Fibroblast of skin of right biceps (primary cell): ENCODE results near the gene IGFLR1.
"Not testable (repeated sequence)": the region's sequence is repeated elsewhere in the genome, so short reads cannot be mapped to it uniquely, and the experiment has no call there.

Experiments
- DNase-seq: peaks from one replicate; pipeline ENCODE4 v3.0.0-alpha.2; 2013

Gene IGFLR1

DNA sequence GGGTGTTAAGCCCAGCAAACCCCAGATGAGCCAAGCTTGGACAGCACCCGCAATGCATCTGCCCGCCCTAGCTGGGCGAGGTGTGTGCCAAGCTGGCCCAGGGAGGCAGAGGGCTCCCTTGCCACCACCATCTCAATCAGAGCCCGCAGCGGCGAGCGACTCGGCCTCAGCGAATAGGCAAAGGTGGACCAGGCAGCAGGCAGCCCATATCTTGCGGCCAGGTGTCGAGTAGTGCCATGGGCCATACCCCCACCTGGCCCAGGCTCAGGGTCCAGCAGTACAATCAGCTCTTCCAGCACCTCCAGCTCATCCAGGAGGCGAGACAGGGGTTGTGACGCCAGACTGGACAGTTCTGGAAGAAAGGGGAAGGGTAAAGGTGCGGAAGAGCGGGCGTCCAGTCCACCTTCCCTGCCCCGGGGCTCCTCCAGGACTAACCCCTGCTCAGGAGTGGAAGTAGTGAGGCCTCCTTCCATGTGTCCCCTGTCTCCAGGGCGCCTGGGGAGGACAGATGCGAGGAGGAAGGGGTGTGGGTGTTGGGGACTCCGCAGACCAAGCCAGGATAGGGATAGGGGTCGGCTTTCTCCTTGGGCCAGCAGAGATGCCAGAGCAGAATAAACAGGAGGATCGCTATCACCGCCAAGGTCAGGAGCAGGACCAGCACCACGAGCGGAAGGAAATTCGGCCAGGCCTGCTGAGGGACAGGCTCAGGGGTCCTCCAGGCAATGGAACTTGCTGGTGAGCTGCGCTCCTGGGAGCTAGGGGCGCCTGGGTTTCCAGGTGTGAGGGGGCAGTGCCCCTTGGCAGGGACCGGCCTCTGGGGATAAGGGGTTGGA lies 2.8 kb downstream of the IGFLR1 start:
- no peak for DNase-seq

GRCh38 chr19:35738887-35739229 lies 3.4 kb downstream of the IGFLR1 start:
- no peak for DNase-seq

GRCh38 chr19:35738021-35738886 lies 4.0 kb downstream of the IGFLR1 start:
- no peak for DNase-seq

DNA sequence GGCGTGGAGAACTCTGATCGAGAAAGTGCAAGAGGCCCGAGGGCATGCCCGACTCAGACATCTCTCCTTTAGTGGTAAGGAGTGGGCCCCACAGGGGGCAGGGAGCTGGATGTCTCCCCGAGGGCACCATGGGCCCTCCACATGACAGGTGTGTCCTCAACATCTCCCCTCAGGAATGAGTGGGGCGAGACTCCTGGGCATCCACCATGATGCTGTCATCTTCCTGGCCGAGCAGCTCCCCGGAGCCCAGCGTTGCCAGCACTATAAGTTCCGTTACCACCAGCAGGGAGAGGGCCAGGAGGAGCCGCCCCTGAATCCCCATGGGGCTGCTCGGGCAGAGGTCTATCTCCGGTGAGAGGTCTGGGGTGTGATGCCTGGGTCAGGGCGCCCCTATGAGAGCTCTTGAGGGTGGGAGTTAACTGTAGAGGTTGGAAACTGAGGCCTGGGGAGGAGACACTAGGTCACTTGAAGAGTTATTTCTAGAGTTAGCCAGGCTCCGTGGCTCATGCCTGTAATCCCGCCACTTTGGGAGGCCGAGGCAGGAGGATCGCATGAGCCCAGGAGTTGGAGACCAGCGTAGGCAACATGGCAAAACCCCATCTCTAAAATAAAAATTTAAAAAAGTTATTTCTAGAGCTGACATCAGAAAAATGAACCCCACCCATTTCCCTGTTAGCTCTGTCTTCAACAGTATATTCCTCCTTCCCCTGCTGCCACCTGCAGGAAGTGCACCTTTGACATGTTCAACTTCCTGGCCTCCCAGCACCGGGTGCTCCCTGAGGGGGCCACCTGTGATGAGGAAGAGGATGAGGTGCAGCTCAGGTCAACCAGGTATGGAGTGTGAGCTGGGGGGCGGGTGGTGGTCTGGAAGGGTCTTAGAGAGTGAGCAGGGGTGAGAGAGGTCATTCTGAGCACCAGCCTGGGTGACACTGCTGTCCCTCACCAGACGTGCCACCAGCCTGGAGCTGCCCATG lies 5.1 kb downstream of the IGFLR1 start:
- DNase-seq: no peak

- no peak for DNase-seq
These were observed 7.4 kb downstream of the IGFLR1 start for GRCh38 chr19:35734889-35735288.

GRCh38 chr19:35734273-35734672 lies 8.0 kb downstream of the IGFLR1 start:
- no peak for DNase-seq

- no peak for DNase-seq
These were observed 8.8 kb downstream of the IGFLR1 start for GRCh38 chr19:35733180-35734125.

DNA sequence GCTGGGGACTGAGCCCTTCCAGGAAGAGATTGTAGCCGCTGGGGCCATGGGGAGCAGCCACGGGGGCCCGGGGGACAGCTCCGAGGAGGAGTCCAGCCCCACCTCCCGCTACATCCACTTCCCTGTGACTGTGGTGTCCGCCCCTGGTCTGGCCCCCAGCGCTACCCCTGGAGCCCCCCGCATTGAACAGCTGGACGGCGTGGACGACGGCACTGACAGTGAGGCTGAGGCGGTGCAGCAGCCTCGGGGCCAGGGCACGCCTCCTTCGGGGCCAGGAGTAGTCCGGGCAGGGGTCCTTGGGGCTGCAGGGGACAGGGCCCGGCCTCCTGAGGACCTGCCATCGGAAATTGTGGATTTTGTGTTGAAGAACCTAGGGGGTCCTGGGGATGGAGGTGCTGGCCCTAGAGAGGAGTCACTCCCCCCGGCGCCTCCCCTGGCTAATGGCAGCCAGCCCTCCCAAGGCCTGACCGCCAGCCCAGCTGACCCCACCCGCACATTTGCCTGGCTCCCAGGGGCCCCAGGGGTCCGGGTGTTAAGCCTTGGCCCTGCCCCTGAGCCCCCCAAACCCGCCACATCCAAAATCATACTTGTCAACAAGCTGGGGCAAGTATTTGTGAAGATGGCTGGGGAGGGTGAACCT lies 9.6 kb downstream of the IGFLR1 start:
- no peak for DNase-seq

GRCh38 chr19:35731779-35732405 lies 10.4 kb downstream of the IGFLR1 start:
- no peak for DNase-seq

DNA sequence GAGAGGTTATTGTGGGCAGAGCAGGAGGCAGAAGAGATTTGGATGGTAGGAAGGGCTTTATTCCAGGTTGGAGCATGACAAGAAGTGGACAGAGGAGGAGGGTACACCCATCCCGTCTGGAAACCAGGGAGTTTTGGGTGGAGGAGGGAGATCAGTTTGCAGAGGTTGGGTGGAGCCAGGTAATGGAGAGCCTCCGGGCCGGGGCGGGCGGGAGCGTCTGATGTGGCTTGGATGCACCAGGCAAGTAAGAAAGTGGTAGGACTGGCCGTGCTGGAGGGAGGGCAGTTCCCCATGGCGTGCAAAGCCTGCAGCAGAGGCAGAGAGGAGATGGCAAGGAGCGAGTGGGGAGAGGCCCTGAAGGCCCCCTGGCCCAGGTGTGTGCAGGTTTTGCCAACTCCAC lies 10.9 kb downstream of the IGFLR1 start:
- DNase-seq: no peak

GRCh38 chr19:35730326-35730725 lies 11.9 kb downstream of the IGFLR1 start:
- DNase-seq: no peak

GRCh38 chr19:35729763-35730162 lies 12.5 kb downstream of the IGFLR1 start:
- no peak for DNase-seq

GRCh38 chr19:35729021-35729420 lies 13.2 kb downstream of the IGFLR1 start:
- no peak for DNase-seq

- DNase-seq: no peak
These were observed 14.1 kb downstream of the IGFLR1 start for GRCh38 chr19:35727956-35728706.

- no peak for DNase-seq
These were observed 14.9 kb downstream of the IGFLR1 start for GRCh38 chr19:35727053-35727955.

DNA sequence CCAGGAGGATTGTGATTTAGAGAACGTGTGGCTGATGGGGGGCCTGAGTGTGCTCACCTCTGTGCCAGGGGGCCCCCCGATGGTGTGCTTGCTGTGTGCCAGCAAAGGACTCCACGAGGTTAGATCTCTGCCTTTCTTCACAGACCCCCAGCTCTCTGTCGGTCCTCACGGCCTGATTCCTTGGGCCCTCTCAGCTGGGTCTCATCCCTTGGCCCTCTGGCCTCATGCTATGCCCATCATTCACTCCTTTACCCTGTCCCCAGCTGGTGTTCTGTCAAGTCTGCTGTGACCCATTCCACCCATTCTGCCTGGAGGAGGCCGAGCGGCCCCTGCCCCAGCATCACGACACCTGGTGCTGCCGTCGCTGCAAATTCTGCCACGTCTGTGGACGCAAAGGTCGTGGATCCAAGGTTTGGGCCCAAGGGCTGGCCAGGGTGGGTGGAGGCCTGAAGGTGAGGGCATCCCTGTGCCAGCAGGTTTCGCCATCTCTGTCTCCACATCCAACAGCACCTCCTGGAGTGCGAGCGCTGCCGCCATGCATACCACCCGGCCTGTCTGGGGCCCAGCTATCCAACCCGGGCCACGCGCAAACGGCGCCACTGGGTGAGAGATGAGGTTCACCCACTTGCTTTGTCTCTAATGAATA lies 16.9 kb downstream of the IGFLR1 start:
- DNase-seq: no peak

- DNase-seq: no peak
These were observed 17.7 kb downstream of the IGFLR1 start for GRCh38 chr19:35724560-35724959.

- DNase-seq: not testable (repeated sequence)
These were observed 18.1 kb downstream of the IGFLR1 start for GRCh38 chr19:35724132-35724531.
